Dedifferentiated amniotic fluid mesenchymal stem cell (primary cell): Measurements from ENCODE around the gene GSKIP.
"Not testable (repeated sequence)": the region's sequence is repeated elsewhere in the genome, so short reads cannot be mapped to it uniquely, and the experiment has no call there.

Experiments used
- DNase-seq: peaks from one replicate; pipeline ENCODE4 v3.0.0-alpha.2; 2016; ENCODE audit errors: extremely low spot score

Gene GSKIP, protein sequence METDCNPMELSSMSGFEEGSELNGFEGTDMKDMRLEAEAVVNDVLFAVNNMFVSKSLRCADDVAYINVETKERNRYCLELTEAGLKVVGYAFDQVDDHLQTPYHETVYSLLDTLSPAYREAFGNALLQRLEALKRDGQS

DNA sequence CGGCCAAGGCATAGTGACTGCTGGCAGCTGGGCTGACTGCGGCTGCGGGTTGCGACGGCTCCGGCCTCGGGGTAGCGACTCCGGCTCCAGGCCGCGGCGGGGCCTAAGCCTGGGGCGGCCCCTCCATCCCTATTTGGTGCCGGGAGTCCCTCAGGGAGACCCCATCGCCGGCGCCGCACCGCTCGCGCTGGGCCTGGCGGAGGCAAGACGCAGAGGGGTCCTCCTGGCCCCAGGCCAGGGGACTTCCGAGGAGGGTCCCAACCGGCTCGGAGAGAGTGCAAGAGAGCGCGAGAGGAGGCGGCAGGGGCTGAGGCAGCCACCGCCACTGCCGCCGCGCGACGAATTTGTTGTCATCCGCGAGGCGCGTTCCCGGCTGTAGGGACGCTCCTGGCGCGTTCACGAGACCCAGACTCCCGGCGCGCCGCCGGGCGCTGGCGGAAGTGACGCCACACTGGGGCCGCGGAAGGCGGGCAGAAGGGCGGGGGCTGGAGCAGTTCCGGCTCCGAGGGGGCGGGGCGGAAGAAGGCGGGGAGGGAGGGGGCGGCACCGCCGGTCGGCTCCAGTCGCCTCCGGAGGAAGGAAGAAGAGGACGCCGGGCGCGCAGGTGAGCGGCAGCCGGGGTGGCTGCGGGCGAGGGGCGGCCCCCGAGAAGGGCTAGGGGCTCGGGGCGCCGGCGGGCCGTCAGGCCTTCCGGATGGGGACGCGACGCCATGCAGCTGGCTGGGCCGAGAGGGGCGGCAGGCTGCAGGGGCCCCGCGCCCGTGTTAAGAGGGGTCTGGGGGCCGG lies at the start of gene GSKIP, which contains the start of gene ATG2B:
Gene GSKIP (plus strand): TSS at position 562 of the 786 bp plus-strand sequence. CDS start 18,722 bp downstream, outside the sequence.
Gene ATG2B (minus strand): TSS at position 377 of the 786 bp plus-strand sequence. CDS start 365 bp downstream, at position 12.
- DNase-seq = peak; percentile 86

- no peak for DNase-seq
Measured at GRCh38 chr14:96316087-96316486, 47.2 kb upstream of the GSKIP start.

DNA sequence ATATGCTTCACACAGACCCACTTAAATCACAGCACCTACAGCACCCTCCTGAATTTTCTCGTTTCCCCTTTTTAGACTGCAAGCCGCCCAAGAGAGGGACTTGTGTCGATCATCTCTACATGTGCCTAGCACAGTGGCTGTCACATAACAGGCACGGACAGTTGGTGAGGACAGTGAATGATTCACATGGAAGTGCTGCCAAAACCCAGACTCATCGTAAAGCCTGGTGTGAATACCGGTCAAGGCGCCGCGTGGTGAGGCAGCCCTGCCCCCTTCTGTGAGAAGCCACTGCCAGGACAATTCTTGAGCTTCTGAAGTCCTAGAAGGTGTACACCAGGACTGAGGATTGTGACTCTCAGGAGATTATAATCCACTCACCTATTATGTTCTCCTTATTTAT lies 44.5 kb upstream of the GSKIP start:
- no peak for DNase-seq

GRCh38 chr14:96320605-96321004 lies 42.7 kb upstream of the GSKIP start:
- DNase-seq = no peak

GRCh38 chr14:96324219-96324618 lies 39.1 kb upstream of the GSKIP start:
- no peak for DNase-seq

- DNase-seq = no peak
Measured at GRCh38 chr14:96338551-96338950, 24.8 kb upstream of the GSKIP start.

GRCh38 chr14:96341323-96341722 lies 22.0 kb upstream of the GSKIP start:
- DNase-seq = no peak

GRCh38 chr14:96345669-96346068 lies 17.7 kb upstream of the GSKIP start:
- no peak for DNase-seq

DNA sequence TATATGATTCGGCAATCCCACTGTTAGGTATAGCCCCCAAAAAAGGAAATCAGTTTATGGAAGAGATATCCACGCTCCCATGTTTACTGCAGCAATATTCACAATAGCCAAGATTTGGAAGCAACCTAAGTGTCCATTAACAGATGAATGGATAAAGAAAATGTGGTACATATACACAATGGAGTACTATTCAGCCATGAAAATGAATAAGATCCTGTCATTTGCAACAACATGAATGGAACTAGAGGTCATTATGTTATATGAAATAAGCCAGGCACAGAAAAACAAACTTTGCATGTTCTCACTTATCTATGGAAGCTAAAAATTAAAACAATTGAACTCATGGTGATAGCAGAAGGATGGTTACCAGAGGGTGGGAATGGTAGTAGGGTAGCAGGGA lies 15.4 kb upstream of the GSKIP start:
- DNase-seq = not testable (repeated sequence)

DNA sequence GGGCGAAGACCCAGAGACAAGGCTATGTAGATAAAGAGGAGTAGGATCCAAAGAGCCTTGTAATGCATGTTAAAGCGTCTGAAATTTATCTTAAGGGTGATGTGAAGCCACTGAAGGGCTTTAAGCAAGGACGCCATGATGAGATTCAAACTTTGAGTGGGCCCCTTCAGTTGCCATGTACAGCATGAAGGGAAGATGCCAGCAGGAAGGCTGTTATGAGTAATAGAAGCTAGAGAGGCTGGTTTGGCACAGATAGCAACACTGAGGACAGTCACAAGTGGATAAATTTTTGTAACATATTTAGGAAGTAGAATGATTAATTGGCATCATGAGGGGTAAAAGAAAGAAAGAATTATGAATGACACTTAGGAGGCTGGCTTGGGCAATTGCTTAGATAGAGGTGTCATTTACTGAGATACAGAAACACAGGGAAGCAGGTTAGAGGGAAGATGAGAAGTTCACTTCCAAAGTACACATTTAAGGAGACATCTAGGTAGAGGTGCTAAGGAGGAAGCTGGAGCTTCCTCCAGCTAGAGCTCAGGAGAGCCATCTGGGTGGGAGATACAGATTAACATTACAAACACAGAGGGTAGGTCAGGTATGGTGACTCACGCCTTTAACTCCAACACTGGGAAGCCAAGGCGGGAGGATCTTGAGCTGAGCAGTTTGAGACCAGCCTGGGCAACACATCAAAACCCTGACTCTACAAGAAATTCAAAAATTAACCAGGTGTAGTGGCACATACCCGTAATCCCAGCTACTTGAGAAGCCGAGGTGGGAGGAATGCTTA lies 13.8 kb upstream of the GSKIP start:
- DNase-seq = no peak

- DNase-seq = no peak
Measured at GRCh38 chr14:96351986-96352385, 11.3 kb upstream of the GSKIP start.

GRCh38 chr14:96352708-96353107 lies 10.6 kb upstream of the GSKIP start:
- DNase-seq = no peak

GRCh38 chr14:96354246-96354645 lies 9.1 kb upstream of the GSKIP start:
- DNase-seq = no peak

- no peak for DNase-seq
Measured at GRCh38 chr14:96357216-96357615, 6.1 kb upstream of the GSKIP start.

GRCh38 chr14:96359959-96360358 lies 3.4 kb upstream of the GSKIP start:
- DNase-seq = no peak

DNA sequence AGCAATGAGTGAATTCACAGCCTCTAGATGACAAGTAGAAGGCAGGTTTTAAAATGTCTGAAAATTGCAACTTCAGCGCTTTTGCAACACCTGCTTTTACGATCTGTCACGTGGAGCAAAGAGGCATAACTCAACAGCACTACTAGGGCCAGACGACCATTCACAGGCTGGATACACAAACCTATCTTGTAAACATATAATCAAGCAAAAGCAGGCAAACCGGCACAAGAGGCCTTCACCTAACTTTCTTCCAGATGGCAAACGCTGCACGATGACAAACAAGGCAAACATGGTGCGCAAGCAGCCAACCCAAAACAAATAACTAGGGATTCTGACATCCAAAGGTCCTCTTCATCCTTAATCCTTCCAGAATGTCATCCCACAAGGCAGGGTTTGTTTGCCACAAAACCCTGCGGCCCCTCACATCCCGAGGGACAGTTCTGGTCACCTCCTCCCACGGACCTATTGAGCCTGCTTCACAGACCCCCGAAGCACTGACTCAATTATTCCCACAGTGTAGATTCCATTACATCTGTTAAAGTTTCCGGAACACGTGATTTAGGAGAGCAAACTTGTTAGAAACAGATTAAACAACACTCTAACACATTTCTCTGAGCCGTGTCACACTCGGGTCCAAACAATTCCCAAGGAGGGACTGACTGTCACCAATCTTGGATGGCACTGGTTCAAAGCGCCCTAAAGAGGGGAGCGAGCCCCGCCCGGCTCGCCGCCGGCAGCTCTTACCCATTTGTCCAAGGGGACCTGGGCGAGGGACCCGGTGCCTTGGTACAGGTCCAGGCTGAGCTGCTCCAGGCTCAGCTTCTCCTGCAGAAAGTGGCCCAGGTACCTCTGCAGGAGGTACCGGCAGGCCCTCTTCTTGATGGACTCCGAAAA lies 1.0 kb upstream of the GSKIP start:
- peak; percentile 37 for DNase-seq

GRCh38 chr14:96363751-96364336 lies 518 bp downstream of the GSKIP start:
- DNase-seq = peak; percentile 44

GRCh38 chr14:96364962-96365361 lies 1.6 kb downstream of the GSKIP start:
- DNase-seq = no peak

DNA sequence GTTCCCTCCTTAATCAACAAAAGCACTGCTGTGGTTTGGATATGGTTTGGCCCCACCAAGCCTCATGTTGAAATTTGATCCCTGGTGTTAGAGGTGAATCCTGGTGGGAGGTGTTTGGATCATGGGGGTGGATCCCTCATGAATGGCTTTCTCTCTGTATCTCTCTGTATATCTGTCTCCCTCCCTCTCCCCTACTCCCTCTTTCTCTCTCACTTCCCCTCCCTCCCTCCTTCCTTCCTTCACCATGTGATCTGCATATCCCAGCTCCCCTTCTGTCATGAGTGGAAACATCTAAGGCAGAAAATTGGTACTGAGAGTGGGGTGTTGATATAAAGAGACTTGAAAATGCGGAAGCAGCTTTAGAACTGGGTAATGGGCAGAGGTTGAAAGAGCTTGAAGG lies 5.2 kb downstream of the GSKIP start:
- no peak for DNase-seq

GRCh38 chr14:96370528-96370927 lies 7.2 kb downstream of the GSKIP start:
- DNase-seq = no peak

DNA sequence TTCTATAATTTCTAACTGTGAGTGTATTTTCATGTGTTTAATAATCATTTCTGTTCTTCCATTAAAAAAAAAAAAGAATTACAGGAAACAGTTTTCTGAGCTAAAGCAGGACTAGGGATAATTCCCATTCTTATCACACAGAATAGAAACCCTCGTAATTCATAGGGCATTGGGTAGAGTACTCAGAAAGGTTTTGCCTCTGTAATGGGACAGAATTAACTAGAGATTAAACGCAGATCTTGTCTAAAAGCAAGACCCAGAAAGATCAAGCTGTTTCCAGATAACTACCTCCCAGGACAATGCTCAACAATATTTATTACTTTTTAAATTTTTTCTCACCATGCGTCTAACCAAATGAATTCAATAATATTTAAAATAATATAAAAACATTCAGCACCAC lies 10.2 kb downstream of the GSKIP start:
- DNase-seq = no peak
